Measurements from ENCODE around the gene CADPS2. TPM values are rescaled to one million over a fixed set of nuclear protein-coding genes. Genes with fewer than 3 reads are reported as not detected.

CADPS2 gene
- total and polyA plus RNA-seq, 2 of the 8 experiments (the other 6 are each of a cell fraction or from before 2014, with no cell fraction given): 8.9 to 22.3 TPM

- peak; percentile 57 for TF ChIP-seq CHD7 (IDR thresholded peaks at IDR 0.05; ENCODE audit: insufficient replicate concordance, low read length)
- no peak for TF ChIP-seq SP2 (IDR thresholded peaks at IDR 0.05; ENCODE audit: low read length)
- no peak for TF ChIP-seq CBX5 (IDR thresholded peaks at IDR 0.05; ENCODE audit: low read depth, low read length)
Observed at GRCh38 chr7:122520971-122521555, 365.2 kb downstream of the CADPS2 start (continued).

All from H1 (cell line).